GM10266 (cell line): ENCODE data around the gene IDE.
"Not testable (repeated sequence)": the region's sequence is repeated elsewhere in the genome, so short reads cannot be mapped to it uniquely, and the experiment has no call there.

Experiments
- DNase-seq: peaks from one replicate; pipeline ENCODE4 v3.0.0; 2012; ENCODE audit errors: extremely low spot score
- CTCF ChIP-seq: IDR thresholded peaks from 2 replicates; pipeline ENCODE4 v1.5.1; 2012; ENCODE audit warnings: mild to moderate bottlenecking, low read depth; ENCODE audit not compliant: control insufficient read depth, insufficient read depth; ENCODE audit errors: missing control alignments

IDE gene

GRCh38 chr10:92440578-92440977 lies 133.3 kb downstream of the IDE start:
- DNase-seq = no peak
- TF ChIP-seq CTCF = no peak

- TF ChIP-seq CTCF = no peak
- no peak for DNase-seq
These were observed 135.7 kb downstream of the IDE start for GRCh38 chr10:92438220-92438619.

- no peak for TF ChIP-seq CTCF
These were observed 137.3 kb downstream of the IDE start for GRCh38 chr10:92436611-92437010.

GRCh38 chr10:92436065-92436464 lies 137.8 kb downstream of the IDE start:
- not testable (repeated sequence) for DNase-seq

More at GRCh38 chr10:92436611-92437010, 137.3 kb downstream of the IDE start:
- no peak for DNase-seq

- TF ChIP-seq CTCF = no peak
- no peak for DNase-seq
These were observed 139.5 kb downstream of the IDE start for GRCh38 chr10:92434385-92434784.

- TF ChIP-seq CTCF = no peak
- DNase-seq = no peak
These were observed 141.3 kb downstream of the IDE start for GRCh38 chr10:92432596-92432995.

GRCh38 chr10:92430103-92430502 lies 143.8 kb downstream of the IDE start:
- no peak for DNase-seq
- TF ChIP-seq CTCF = no peak

- no peak for TF ChIP-seq CTCF
- DNase-seq = no peak
These were observed 152.3 kb downstream of the IDE start for GRCh38 chr10:92421550-92421949.
